Frontal cortex (tissue), 4 donors: ENCODE results near the gene GLRX3. TPM values are rescaled to one million over a fixed set of nuclear protein-coding genes. Genes with fewer than 3 reads are reported as not detected.
A peak's percentile ranks its signal among the peaks of the same experiment; 100 is the strongest.

Source experiments
- DNase-seq, 2 donors: peaks; one replicate each; pipeline ENCODE4 v3.0.0; 2012; ENCODE audit warnings: low spot score in 2 of 2
- FAIRE-seq: peaks from 2 replicates; lab custom pipeline; 2012; peaks lifted over from hg19 to GRCh38; lab: Jason Lieb, UNC
- total RNA-seq: library from RNA; depleted of rRNA; stranded (reverse); fragments of >200 nt; gene quantifications from one replicate; pipeline ENCODE4 v1.2.3, GENCODE V29; 2014
- donor health status: control.
- donor health status: control.
- donor health status: control.

The GLRX3 gene
- total RNA-seq, 1 donor from 2014 or later = 68.5 TPM

GRCh38 chr10:130135676-130136225 is 440 bp upstream of the GLRX3 start:
- FAIRE-seq = no peak

DNA sequence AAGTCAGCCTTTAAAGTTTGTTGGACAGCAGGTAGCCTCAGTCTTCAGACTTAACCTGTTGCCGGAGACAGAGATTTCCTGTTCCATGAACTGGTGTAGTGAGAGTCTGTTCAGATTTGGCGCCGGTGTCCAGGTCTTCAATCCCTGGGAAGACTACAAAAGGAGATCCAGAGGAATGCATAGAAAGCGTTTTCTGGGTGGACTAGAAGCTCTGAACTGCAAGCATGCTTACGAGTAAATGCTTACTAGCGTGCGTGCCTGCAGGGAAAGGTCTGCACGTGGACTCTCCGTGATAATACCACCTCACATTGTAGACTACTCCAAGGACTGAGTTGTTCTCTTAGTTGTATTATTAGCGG is 878 bp downstream of the GLRX3 start:
- DNase-seq (no peak), FAIRE-seq (no peak)

More at GRCh38 chr10:130135676-130136225, 440 bp upstream of the GLRX3 start:
- no peak for DNase-seq

DNA sequence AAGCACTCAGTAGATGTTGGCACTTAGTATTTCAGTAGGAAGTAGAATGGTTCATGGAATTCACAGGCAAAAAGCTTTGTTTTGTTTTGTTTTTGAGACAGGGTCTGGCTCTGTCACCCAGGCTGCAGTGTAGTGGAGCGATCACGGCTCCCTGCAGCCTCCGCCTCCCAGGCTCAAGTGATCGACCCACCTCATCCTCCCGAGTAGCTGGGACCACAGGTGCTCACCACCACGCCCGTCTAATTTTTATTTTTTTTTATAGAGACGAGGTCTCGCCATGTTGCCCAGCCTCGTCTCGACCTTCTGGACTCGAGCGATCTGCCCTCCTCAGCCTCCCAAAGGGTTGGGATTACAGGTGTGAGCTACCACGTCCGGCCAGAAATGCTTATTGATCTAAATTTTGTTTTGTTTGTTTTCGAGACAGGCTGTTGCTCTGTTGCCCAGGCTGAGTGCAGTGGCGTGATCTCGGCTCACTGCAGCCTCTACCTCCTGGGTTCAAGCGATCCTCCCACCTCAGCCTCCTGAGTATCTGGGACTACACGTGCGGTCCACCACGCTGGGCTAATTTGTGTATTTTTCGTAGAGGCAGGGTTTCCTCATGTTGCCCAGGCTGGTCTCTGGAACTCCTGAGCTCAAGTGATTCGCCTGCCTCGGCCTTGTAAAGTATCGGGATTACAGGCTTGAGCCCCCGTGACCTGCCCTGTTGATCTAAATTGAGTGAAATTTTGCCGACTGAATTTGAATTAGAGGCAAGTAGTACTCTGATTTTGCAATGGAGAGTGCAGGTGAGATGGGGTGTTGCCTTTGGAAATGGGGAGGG is 1.7 kb downstream of the GLRX3 start:
- FAIRE-seq = no peak
- no peak for DNase-seq

DNA sequence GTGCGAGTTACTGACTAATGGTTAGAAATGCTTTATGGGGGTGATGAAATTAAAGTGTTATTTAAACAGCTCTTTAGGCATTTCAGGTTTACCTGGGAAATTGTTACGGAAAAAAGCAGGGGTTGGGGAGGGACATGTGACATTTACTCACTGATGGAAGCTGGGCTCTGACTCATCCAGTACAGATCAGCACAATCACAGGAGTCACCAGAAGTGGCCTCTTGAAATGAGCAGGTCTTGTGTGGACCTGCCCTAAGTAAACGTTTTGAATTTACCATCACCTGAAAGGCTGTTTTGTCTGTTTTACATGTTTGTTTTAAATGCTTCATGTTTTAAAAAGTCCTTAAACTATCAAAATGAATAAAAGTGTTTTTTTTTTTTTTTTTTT is 2.3 kb downstream of the GLRX3 start:
- FAIRE-seq (no peak), DNase-seq (no peak)

GRCh38 chr10:130140425-130140824 is 4.2 kb downstream of the GLRX3 start:
- DNase-seq (no peak), FAIRE-seq (no peak)

GRCh38 chr10:130141038-130141437 is 4.8 kb downstream of the GLRX3 start:
- no peak for FAIRE-seq

DNA sequence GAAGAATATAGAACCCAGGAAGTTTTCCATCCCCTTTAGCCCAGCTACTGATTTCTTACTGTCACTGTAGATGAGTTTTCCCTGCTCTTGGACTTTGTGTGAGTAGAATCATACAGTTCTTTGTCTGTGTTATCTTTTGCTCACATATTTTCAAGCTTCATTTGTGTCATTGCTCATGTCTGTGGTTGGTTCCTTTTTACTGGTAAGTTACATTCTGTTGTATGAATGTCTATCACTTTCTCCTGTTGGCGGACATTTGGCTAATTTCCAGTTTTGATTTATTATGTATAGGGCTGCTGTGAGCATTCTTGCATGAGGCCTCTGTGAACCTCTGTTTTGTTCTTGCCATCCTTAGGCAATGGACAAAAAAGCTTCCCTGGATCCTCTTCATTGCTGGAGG is 5.3 kb downstream of the GLRX3 start:
- DNase-seq (no peak), FAIRE-seq (no peak)

More at GRCh38 chr10:130141038-130141437, 4.8 kb downstream of the GLRX3 start:
- no peak for DNase-seq

GRCh38 chr10:130141878-130142277 is 5.7 kb downstream of the GLRX3 start:
- FAIRE-seq (no peak), DNase-seq (no peak)

DNA sequence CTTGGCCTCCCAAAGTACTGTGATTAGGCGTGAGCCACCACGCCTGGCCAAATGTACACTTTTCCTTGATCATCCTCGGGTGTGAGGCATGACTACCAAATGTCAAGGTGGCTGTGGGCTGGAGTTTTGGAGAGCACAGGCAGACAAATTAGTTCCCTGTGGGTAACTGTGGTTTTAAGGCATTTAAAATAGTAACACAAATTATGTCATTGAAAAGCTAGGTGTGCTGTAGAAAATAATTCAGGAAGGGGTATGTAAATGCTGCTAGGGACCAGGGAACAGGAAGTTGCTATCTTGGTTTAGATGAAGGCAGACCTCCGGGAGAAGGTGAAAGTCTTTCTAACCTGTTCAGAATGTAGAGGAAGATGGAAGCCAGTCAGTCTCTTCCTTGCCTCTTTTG is 9.9 kb downstream of the GLRX3 start:
- FAIRE-seq = no peak
- no peak for DNase-seq

GRCh38 chr10:130159192-130159794 is 23.1 kb downstream of the GLRX3 start:
- FAIRE-seq = no peak
- DNase-seq = no peak

GRCh38 chr10:130160775-130161174 is 24.6 kb downstream of the GLRX3 start:
- no peak for FAIRE-seq
- DNase-seq = no peak

DNA sequence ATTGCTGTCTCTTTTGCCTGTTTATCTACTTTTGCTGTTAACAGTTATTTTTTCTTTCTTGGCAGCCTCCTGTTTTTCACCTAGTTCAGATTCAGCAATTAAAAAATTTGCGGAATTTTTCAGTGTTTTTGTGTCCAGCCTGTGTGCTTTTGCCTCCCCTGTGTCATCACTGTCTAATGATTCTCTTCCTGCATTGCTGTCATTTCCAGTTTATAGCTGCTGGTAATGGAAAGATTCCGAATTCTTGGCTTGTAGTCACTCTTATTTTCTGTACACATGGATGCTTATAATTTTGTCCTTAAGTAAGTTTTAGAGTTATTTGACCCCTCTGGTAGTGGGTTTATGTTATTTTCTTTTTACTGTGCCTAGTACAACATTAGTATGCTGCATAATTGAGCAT is 25.1 kb downstream of the GLRX3 start:
- no peak for DNase-seq
- no peak for FAIRE-seq

GRCh38 chr10:130167193-130167592 is 31.0 kb downstream of the GLRX3 start:
- FAIRE-seq (no peak), DNase-seq (no peak)

GRCh38 chr10:130167707-130168106 is 31.5 kb downstream of the GLRX3 start:
- FAIRE-seq (no peak), DNase-seq (no peak)

GRCh38 chr10:130169136-130169859 is 33.1 kb downstream of the GLRX3 start:
- FAIRE-seq = no peak
- no peak for DNase-seq

DNA sequence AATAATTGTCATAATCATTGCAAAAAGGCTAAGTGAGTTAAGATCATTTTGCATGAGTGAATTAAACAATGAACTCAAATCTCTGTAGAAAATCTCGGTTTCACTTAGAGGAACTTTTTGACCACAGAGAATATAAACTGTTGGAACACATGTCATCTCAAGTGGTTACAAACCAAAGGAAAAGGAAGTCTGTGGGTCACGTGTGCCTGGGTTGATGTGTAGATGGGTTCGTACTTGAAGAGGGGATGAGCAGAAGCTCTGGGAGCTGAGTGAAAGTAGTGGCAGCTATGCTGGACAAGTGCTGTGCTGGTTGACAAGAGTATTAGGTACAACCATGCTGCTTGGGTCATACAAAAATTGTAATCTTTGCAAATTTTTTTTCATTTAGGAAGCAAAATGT is 35.0 kb downstream of the GLRX3 start:
- no peak for FAIRE-seq
- DNase-seq = no peak

DNA sequence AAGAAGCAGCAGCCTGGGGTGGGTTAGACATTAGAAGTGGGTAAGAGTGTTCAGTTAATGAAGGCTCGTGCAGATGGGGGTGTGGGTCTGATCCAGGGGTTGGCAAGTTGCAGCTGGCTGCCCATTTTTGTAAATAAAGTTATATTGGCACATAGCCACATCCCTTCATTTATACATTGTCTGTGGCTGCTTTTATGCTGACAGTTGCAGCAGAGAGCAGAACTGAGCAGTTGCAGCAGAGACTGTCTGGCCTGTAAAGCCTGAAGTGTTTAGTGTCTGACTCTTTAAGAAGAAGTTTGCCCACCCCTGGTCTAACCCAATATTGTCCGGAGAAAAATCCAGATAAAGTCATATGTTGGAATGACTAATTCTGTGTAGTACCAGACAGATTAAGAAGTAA is 38.1 kb downstream of the GLRX3 start:
- DNase-seq = no peak

GRCh38 chr10:130175074-130175473 is 38.9 kb downstream of the GLRX3 start:
- DNase-seq (no peak), FAIRE-seq (no peak)

More for the DNA sequence above, 38.1 kb downstream of the GLRX3 start:
- FAIRE-seq = no peak

GRCh38 chr10:130177250-130177649 is 41.1 kb downstream of the GLRX3 start:
- no peak for FAIRE-seq
- DNase-seq = no peak

DNA sequence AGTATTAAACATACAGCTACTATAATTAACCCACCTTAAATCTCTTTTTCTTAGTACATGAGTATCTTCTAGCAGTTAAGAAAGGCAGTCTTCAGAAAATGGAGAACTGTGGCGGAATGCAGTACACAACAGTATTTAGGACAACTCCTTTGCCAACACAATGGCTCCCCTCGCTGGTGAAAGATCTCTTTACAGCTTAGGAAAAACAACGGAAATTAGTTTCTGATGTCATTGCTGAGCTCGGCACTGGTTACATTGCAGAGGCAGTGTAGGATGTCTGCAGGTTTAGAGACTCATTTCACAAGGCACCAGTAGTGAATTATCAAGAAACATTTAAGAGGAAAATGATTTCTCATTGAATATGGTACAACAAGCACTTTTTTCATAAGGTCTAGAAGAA is 43.4 kb downstream of the GLRX3 start:
- peak; percentile 40 for FAIRE-seq

GRCh38 chr10:130180416-130180815 is 44.2 kb downstream of the GLRX3 start:
- DNase-seq (no peak), FAIRE-seq (no peak)

More for the DNA sequence above, 43.4 kb downstream of the GLRX3 start:
- DNase-seq = peak in 1 of 2 donors; percentile 41
